ENCODE results near the gene CHST11.

DNA sequence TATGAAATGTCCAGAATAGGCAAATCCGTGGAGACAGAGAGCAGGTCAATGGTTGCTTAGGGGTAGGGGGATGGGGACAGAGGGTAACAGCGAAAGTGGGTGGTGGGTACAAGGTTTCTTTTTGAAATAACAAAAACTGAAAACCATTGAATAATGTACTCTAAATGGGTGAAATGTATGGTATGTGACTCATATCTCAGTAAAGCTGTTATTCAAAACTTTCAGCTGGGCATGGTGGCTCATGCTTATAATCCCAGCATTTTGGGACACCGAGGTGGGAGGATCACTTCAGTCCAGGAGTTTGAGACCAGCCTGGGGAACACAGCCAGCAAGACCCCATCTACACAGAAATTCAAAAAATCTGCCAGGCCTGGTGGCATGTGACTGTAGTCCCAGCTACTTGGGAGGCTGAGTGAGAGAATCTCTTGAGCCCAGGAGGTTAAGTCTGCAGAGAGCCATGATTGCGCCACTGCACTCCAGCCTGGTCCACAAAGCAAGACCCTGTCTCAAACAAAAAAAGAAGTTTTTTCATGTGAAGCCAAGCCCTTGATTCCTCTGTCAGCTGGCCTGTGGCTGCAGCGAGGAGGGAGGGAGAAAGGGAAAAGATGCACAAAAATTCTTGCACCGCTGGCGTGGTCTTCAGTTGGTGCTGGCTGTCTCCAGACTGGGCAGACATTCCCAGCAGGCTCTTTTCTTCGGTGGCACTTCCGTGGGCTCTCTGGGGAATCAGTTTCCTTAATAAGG lies 253.1 kb downstream of the CHST11 start:
- TF ChIP-seq, protein P1, sequence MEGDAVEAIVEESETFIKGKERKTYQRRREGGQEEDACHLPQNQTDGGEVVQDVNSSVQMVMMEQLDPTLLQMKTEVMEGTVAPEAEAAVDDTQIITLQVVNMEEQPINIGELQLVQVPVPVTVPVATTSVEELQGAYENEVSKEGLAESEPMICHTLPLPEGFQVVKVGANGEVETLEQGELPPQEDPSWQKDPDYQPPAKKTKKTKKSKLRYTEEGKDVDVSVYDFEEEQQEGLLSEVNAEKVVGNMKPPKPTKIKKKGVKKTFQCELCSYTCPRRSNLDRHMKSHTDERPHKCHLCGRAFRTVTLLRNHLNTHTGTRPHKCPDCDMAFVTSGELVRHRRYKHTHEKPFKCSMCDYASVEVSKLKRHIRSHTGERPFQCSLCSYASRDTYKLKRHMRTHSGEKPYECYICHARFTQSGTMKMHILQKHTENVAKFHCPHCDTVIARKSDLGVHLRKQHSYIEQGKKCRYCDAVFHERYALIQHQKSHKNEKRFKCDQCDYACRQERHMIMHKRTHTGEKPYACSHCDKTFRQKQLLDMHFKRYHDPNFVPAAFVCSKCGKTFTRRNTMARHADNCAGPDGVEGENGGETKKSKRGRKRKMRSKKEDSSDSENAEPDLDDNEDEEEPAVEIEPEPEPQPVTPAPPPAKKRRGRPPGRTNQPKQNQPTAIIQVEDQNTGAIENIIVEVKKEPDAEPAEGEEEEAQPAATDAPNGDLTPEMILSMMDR (IDR thresholded peaks at IDR 0.05; ENCODE audit: insufficient read depth, low read length, poor library complexity, severe bottlenecking): no peak
- TF ChIP-seq EZH2phosphoT487 (conservative IDR thresholded peaks at IDR 0.05; ENCODE audit: low read length): no peak
